Keratinocyte (primary cell): Measurements from ENCODE around the gene LPXN.

Source experiments
- EZH2 ChIP-seq: IDR thresholded peaks from one replicate; pipeline ENCODE4 v1.6.1; 2012; ENCODE audit warnings: inconsistent platforms, mild to moderate bottlenecking, low read length, moderate library complexity
- TF ChIP-seq, protein P1 (sequence below), 3 experiments: IDR thresholded peaks in 1 of 3; conservative IDR thresholded peaks in 1 of 3; optimal IDR thresholded peaks in 1 of 3; 2 replicates in 2 of 3; 3 replicates in 1 of 3; pipeline versions ENCODE3 to v1.5.1; 2011; ENCODE audit warnings: low read length in 3 of 3, mild to moderate bottlenecking in 3 of 3, moderate library complexity in 2 of 3, control low read depth in 1 of 3, inconsistent platforms in 1 of 3; ENCODE audit not compliant: insufficient read depth in 2 of 3; ENCODE audit errors: extremely low read depth in 1 of 3

DNA sequence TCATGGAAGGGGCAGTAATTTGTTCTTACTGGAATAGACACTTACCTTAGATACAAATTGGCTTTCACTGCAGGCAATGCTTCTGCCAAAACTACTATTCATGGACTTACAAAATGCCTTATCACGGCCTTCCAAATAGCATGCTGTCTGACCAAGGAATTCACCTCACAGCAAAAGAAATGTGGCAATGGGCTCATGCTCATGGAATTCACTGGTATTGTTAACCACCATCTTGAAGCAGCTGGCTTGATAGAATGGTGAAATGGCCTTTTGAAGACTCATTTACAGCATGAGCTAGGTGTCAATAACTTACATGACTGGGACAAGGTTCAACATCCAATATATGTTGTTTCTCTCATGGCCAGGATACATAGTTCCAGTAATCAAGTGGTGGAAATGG, 89.7 kb downstream of the LPXN start:
- TF ChIP-seq, protein P1, sequence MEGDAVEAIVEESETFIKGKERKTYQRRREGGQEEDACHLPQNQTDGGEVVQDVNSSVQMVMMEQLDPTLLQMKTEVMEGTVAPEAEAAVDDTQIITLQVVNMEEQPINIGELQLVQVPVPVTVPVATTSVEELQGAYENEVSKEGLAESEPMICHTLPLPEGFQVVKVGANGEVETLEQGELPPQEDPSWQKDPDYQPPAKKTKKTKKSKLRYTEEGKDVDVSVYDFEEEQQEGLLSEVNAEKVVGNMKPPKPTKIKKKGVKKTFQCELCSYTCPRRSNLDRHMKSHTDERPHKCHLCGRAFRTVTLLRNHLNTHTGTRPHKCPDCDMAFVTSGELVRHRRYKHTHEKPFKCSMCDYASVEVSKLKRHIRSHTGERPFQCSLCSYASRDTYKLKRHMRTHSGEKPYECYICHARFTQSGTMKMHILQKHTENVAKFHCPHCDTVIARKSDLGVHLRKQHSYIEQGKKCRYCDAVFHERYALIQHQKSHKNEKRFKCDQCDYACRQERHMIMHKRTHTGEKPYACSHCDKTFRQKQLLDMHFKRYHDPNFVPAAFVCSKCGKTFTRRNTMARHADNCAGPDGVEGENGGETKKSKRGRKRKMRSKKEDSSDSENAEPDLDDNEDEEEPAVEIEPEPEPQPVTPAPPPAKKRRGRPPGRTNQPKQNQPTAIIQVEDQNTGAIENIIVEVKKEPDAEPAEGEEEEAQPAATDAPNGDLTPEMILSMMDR (optimal IDR thresholded peaks at IDR 0.05 in 1 of 3, IDR thresholded peaks at IDR 0.05 in 1 of 3, conservative IDR thresholded peaks at IDR 0.05 in 1 of 3; ENCODE audit: extremely low read depth in 1 of 3, insufficient read depth in 2 of 3, low read length in 3 of 3), result no peak
- TF ChIP-seq EZH2, result no peak
